ENCODE measurements around the gene FCMR. TPM values are rescaled to one million over a fixed set of nuclear protein-coding genes. Genes with fewer than 3 reads are reported as not detected.

The FCMR gene
- polyA plus RNA-seq, 3 donors = 1.9 to 3.0 (median 2.2) TPM

DNA sequence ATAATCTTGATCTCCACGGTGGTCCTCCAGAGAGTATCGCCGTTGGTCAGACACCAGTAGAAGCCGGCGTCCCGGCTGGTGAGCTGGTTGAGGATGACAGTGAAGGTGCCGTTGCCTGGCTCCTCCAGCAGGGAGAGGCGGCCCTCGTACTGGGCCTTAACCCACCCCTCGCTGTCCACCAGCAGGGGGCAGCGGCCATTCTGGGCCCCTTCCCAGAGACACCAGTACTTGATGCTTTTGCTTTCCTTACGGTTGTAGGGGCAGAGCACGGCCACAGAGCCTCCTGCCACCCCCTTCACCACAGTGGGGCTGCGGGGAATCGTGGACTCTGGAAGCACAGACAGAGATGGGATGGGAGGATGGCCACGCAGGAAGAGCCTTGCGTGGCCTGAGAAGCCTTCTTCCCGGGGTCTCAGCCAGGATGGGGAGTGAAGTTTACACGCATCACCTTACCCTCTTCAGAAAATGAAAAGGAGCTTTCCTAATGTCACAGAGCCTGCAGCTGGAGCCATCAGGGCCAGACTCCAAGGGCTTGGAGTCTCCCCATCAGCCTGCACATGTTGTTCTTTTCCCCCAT, 13.8 kb upstream of the FCMR start:
- Histone ChIP-seq H3K27ac (ENCODE audit: low read depth in 1 of 2, low read length in 2 of 2) (no peak overlapping the region), H3K9ac (ENCODE audit: insufficient read depth, low read length, poor library complexity, severe bottlenecking) (no peak overlapping the region), H4K20me1 (ENCODE audit: insufficient read depth, low read length) (no peaks in the 10 kb centered on the region), H3K9me3 (replicated peaks in 1 of 2; ENCODE audit: control insufficient read depth in 1 of 2, insufficient read depth in 1 of 2, low read length in 2 of 2) (no peaks in the 10 kb centered on the region), H2AFZ (ENCODE audit: insufficient read depth, low read depth, low read length, poor library complexity, severe bottlenecking) (no peak overlapping the region), H3K36me3 (replicated peaks in 1 of 2; ENCODE audit: control insufficient read depth in 1 of 2, insufficient read depth in 2 of 2, low read length in 2 of 2) (no peaks in the 10 kb centered on the region), H3K79me2 (ENCODE audit: insufficient read depth, low read length) (no peaks in the 10 kb centered on the region), H3K4me3 (replicated peaks in 1 of 3; ENCODE audit: low read depth in 2 of 3, low read length in 3 of 3) (no peak overlapping the region), H3K4me1 (ENCODE audit: control insufficient read depth in 1 of 2, insufficient read depth in 2 of 2, low read length in 2 of 2) (peaks cover 10 to 17% of the 10 kb centered on the region in 2 donors), H3K27me3 (ENCODE audit: control insufficient read depth in 2 of 2, insufficient read depth in 2 of 2, low read length in 2 of 2) (no peaks in the 10 kb centered on the region), H3K4me2 (replicated peaks; ENCODE audit: extremely low read depth, low read length, poor library complexity, severe bottlenecking) (no peak overlapping the region)
- H3K27ac Mint-ChIP-seq = no peak overlapping the region
- peaks cover 0 to 4% of the 10 kb centered on the region in 2 donors for H3K36me3 Mint-ChIP-seq
- peaks cover 17% of the 10 kb centered on the region for H3K4me1 Mint-ChIP-seq
- peak; percentile 63 to 68 (median 64) for DNase-seq
- H3K27me3 Mint-ChIP-seq (ENCODE audit: low read depth in 3 of 3) = peaks cover 4 to 9% (median 7%) of the 10 kb centered on the region in 3 donors
- no peaks in the 10 kb centered on the region for H3K9me3 Mint-ChIP-seq
- no peak overlapping the region for H3K4me3 Mint-ChIP-seq
- TF ChIP-seq, protein P1, sequence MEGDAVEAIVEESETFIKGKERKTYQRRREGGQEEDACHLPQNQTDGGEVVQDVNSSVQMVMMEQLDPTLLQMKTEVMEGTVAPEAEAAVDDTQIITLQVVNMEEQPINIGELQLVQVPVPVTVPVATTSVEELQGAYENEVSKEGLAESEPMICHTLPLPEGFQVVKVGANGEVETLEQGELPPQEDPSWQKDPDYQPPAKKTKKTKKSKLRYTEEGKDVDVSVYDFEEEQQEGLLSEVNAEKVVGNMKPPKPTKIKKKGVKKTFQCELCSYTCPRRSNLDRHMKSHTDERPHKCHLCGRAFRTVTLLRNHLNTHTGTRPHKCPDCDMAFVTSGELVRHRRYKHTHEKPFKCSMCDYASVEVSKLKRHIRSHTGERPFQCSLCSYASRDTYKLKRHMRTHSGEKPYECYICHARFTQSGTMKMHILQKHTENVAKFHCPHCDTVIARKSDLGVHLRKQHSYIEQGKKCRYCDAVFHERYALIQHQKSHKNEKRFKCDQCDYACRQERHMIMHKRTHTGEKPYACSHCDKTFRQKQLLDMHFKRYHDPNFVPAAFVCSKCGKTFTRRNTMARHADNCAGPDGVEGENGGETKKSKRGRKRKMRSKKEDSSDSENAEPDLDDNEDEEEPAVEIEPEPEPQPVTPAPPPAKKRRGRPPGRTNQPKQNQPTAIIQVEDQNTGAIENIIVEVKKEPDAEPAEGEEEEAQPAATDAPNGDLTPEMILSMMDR (IDR thresholded peaks at IDR 0.05) = peak; percentile 84
- WGBS (ENCODE audit: insufficient coverage) = 44% methylated on average over 3 of the region's 19 CpGs
- intact Hi-C loops (cut with micrococcal nuclease) = loop anchor here (2.0 to 5.0 kb wide), 2 partner anchors 47 kb away; no protein-coding TSS in a partner anchor

DNA sequence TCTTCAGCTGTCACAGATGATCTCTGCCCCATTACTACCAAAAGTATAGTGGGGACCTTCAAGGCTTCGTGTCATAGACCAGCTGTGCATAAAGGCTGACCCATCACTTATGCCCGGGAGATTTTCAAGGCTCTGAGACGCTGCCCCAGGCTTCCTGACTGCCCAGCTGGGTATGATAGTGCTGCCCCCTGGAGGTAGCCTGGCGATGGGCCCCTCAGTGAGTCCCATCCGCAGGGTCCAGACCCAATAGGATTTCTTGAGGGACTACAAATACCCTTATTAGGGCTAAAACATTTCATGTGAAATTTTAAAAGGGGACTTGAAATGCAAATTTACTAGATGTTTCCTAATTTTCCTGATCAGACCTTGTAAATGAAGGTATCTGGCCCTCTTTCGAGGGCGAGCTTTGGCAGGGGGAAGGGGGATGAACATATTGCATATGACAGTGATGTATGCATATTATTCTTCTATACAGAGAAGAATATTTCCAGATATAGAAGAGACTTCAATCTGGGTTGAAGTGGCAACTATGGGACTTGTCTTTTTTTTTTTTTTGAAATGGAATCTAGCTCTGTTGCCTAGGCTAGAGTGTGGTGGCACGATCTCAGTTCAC, 11.7 kb upstream of the FCMR start:
- H2AFZ ChIP-seq (ENCODE audit: insufficient read depth, low read depth, low read length, poor library complexity, severe bottlenecking) = no peak overlapping the region
- H4K20me1 ChIP-seq (ENCODE audit: insufficient read depth, low read length) = no peaks in the 10 kb centered on the region
- Mint-ChIP-seq H3K27ac (peak overlapping the region in 1 of 7 donors; percentile 31), H3K9me3 (peaks cover 0 to 3% (median 0%) of the 10 kb centered on the region in 7 donors), H3K36me3 (peaks cover 0 to 4% of the 10 kb centered on the region in 2 donors), H3K4me3 (no peak overlapping the region), H3K4me1 (peaks cover 29% of the 10 kb centered on the region), H3K27me3 (ENCODE audit: low read depth in 3 of 3) (peaks cover 6 to 9% (median 7%) of the 10 kb centered on the region in 3 donors)
- H3K4me2 ChIP-seq (replicated peaks; ENCODE audit: extremely low read depth, low read length, poor library complexity, severe bottlenecking) = no peak overlapping the region
- no peak overlapping the region for H3K4me3 ChIP-seq (replicated peaks in 1 of 3; ENCODE audit: low read depth in 2 of 3, low read length in 3 of 3)
- H3K9ac ChIP-seq (ENCODE audit: insufficient read depth, low read length, poor library complexity, severe bottlenecking) = no peak overlapping the region
- no peaks in the 10 kb centered on the region for H3K36me3 ChIP-seq (replicated peaks in 1 of 2; ENCODE audit: control insufficient read depth in 1 of 2, insufficient read depth in 2 of 2, low read length in 2 of 2)
- H3K27ac ChIP-seq (ENCODE audit: low read depth in 1 of 2, low read length in 2 of 2) = no peak overlapping the region
- TF ChIP-seq, protein P1 (IDR thresholded peaks at IDR 0.05) = peak; percentile 92
- H3K9me3 ChIP-seq (replicated peaks in 1 of 2; ENCODE audit: control insufficient read depth in 1 of 2, insufficient read depth in 1 of 2, low read length in 2 of 2) = no peaks in the 10 kb centered on the region
- DNase-seq = peak; percentile 46 to 64 (median 61)
- intact Hi-C loops (cut with micrococcal nuclease) = no loop called here
- 33% methylated on average over 4 of the region's 8 CpGs for WGBS (ENCODE audit: insufficient coverage)
- no peaks in the 10 kb centered on the region for H3K79me2 ChIP-seq (ENCODE audit: insufficient read depth, low read length)
- H3K4me1 ChIP-seq (ENCODE audit: control insufficient read depth in 1 of 2, insufficient read depth in 2 of 2, low read length in 2 of 2) = peaks cover 22 to 31% of the 10 kb centered on the region in 2 donors
- no peaks in the 10 kb centered on the region for H3K27me3 ChIP-seq (ENCODE audit: control insufficient read depth in 2 of 2, insufficient read depth in 2 of 2, low read length in 2 of 2)

Data from CD14-positive monocyte (primary cell).